ENCODE data around the gene KCNMB2.

Gene KCNMB2

DNA sequence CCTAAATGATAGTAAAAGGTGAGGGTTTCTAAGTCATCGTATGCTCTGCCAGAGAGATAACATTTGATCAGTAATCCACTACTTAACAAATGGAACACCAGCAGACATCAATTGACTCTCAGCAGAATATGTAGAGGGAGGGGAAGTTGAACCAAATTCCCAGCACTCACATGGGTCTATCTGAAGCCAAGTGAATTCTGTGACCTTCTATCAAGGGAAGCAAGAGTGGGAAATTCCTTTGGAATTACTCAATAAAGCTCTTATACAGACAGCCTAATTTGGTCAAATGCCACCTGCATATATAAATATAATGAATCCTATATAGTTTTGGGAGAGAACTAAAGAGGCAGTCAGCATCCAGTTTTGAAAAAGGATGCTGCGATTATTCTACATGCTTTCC lies 15.8 kb upstream of the KCNMB2 start:
- Histone ChIP-seq H3K27me3 (ENCODE audit: insufficient read depth, poor library complexity, severe bottlenecking) (no peaks in the 10 kb centered on the region), H3K4me3 (replicated peaks; ENCODE audit: insufficient read depth, low read length) (no peak overlapping the region), H3K27ac (replicated peaks) (no peak overlapping the region)
- DNase-seq (ENCODE audit: low read depth in 1 of 2, low spot score in 1 of 2), result no peak
- no peak for TF ChIP-seq GABPA (IDR thresholded peaks at IDR 0.05; ENCODE audit: low read depth)
- TF ChIP-seq, protein P1, sequence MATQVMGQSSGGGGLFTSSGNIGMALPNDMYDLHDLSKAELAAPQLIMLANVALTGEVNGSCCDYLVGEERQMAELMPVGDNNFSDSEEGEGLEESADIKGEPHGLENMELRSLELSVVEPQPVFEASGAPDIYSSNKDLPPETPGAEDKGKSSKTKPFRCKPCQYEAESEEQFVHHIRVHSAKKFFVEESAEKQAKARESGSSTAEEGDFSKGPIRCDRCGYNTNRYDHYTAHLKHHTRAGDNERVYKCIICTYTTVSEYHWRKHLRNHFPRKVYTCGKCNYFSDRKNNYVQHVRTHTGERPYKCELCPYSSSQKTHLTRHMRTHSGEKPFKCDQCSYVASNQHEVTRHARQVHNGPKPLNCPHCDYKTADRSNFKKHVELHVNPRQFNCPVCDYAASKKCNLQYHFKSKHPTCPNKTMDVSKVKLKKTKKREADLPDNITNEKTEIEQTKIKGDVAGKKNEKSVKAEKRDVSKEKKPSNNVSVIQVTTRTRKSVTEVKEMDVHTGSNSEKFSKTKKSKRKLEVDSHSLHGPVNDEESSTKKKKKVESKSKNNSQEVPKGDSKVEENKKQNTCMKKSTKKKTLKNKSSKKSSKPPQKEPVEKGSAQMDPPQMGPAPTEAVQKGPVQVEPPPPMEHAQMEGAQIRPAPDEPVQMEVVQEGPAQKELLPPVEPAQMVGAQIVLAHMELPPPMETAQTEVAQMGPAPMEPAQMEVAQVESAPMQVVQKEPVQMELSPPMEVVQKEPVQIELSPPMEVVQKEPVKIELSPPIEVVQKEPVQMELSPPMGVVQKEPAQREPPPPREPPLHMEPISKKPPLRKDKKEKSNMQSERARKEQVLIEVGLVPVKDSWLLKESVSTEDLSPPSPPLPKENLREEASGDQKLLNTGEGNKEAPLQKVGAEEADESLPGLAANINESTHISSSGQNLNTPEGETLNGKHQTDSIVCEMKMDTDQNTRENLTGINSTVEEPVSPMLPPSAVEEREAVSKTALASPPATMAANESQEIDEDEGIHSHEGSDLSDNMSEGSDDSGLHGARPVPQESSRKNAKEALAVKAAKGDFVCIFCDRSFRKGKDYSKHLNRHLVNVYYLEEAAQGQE (IDR thresholded peaks at IDR 0.05; ENCODE audit: insufficient replicate concordance, low read depth), result no peak
- TF ChIP-seq, protein P2, sequence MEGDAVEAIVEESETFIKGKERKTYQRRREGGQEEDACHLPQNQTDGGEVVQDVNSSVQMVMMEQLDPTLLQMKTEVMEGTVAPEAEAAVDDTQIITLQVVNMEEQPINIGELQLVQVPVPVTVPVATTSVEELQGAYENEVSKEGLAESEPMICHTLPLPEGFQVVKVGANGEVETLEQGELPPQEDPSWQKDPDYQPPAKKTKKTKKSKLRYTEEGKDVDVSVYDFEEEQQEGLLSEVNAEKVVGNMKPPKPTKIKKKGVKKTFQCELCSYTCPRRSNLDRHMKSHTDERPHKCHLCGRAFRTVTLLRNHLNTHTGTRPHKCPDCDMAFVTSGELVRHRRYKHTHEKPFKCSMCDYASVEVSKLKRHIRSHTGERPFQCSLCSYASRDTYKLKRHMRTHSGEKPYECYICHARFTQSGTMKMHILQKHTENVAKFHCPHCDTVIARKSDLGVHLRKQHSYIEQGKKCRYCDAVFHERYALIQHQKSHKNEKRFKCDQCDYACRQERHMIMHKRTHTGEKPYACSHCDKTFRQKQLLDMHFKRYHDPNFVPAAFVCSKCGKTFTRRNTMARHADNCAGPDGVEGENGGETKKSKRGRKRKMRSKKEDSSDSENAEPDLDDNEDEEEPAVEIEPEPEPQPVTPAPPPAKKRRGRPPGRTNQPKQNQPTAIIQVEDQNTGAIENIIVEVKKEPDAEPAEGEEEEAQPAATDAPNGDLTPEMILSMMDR (IDR thresholded peaks at IDR 0.05; ENCODE audit: insufficient read depth, low read length), result no peak
- no peak for TF ChIP-seq POLR2AphosphoS5 (IDR thresholded peaks at IDR 0.05; ENCODE audit: low read depth)
- no peak for TF ChIP-seq SPI1 (IDR thresholded peaks at IDR 0.05; ENCODE audit: borderline replicate concordance, low read depth)

DNA sequence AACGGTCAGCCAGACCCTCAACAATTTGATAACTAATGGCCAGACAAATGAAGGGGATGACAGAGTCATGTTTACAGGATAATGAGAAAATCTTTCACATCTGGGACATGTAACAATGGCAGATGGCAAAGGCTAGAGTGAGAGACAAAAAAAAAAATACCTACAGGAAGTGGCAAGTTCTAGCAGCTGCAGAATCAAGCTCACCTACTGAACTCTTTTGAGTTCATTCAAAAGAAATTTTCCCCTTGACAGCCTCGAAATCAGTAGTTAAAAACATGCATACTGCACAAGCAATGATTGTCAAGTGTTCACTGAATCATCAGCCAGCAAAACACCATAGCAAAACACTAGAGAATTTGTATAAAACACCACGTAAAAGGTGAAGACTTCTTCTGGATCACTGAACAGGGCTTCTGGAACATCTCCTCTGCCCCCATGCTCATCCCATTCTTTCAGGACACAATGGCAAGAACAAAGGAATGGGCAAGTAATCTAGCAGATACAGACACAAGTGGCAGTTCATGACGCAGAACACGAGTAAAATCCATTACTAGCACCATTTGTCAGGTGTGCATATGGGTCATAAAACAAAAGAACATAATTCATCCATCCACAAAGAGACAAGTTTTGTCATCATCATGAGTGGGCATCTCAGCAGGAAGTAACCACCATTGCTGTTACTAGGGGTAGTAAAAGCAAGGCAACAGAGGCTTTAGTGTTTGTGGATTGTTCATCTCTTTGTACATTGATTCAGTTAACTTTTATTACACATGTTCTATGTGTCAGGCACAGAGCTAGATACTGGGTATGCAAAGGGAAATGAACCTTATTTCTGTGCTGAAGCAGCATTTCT lies 13.8 kb upstream of the KCNMB2 start:
- DNase-seq (ENCODE audit: low read depth in 1 of 2, low spot score in 1 of 2), result no peak
- Histone ChIP-seq H3K27me3 (ENCODE audit: insufficient read depth, poor library complexity, severe bottlenecking) (no peaks in the 10 kb centered on the region), H3K4me3 (replicated peaks; ENCODE audit: insufficient read depth, low read length) (no peak overlapping the region), H3K27ac (replicated peaks) (no peak overlapping the region)
- TF ChIP-seq POLR2AphosphoS5 (IDR thresholded peaks at IDR 0.05; ENCODE audit: low read depth) (no peak), GABPA (IDR thresholded peaks at IDR 0.05; ENCODE audit: low read depth) (no peak), SPI1 (IDR thresholded peaks at IDR 0.05; ENCODE audit: borderline replicate concordance, low read depth) (no peak)
- TF ChIP-seq, protein P2 (IDR thresholded peaks at IDR 0.05; ENCODE audit: insufficient read depth, low read length), result no peak
- TF ChIP-seq, protein P1 (IDR thresholded peaks at IDR 0.05; ENCODE audit: insufficient replicate concordance, low read depth), result no peak

DNA sequence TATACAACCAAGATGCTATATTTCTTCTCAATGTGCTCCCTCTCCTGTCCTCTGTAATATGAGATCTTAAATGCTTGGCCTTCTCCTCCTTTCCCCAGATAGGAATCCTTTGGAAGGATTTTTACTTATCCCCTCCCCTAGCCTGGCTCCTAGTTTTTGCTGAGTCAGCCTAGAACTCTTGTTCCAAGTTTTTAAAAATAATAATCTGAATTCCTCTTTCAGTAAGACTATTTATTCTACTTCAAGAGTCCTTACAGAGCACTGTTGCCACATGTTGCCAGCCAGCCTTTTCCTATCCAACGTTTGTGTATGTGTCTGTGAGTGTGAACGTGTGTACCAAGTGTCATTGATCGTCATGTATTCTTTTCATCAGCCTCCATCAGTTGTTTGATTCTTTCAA lies 11.0 kb upstream of the KCNMB2 start:
- no peak for DNase-seq (ENCODE audit: low read depth in 1 of 2, low spot score in 1 of 2)
- Histone ChIP-seq H3K27me3 (ENCODE audit: insufficient read depth, poor library complexity, severe bottlenecking) (no peaks in the 10 kb centered on the region), H3K27ac (replicated peaks) (no peak overlapping the region), H3K4me3 (replicated peaks; ENCODE audit: insufficient read depth, low read length) (no peak overlapping the region)
- TF ChIP-seq GABPA (IDR thresholded peaks at IDR 0.05; ENCODE audit: low read depth), result no peak
- TF ChIP-seq, protein P2 (IDR thresholded peaks at IDR 0.05; ENCODE audit: insufficient read depth, low read length), result no peak
- TF ChIP-seq, protein P1 (IDR thresholded peaks at IDR 0.05; ENCODE audit: insufficient replicate concordance, low read depth), result no peak
- no peak for TF ChIP-seq POLR2AphosphoS5 (IDR thresholded peaks at IDR 0.05; ENCODE audit: low read depth)
- TF ChIP-seq SPI1 (IDR thresholded peaks at IDR 0.05; ENCODE audit: borderline replicate concordance, low read depth), result no peak

Data from HL-60 (cell line).